HG03039 (cell line): ENCODE results near the gene UGT2B28.
"Not testable (repeated sequence)": the region's sequence is repeated elsewhere in the genome, so short reads cannot be mapped to it uniquely, and the experiment has no call there.

ENCODE experiments used
- ATAC-seq: cut with Tn5 transposase; IDR thresholded peaks from one replicate; pipeline ENCODE4 v1.9.1; 2021; ENCODE audit warnings: mild to moderate bottlenecking, moderate library complexity; ENCODE audit not compliant: unreplicated experiment

UGT2B28 gene

DNA sequence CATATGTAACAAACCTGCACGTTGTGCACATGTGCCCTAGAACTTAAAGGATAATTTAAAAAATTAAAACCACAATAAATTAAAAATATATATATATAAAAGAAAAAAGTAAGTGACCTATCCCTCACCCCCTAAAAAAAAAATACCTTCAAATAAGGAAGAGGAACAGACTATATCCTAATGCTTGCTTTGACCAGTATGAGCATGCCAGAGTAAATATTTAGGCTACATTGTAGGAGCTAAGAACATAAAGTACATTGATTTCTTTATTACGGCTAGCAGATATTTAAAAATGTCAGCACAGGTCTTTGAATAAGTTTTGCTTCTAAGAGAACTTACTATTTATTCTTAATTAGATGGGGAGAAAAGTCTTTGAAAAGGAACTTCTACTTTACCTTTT lies 62.8 kb downstream of the UGT2B28 start:
- ATAC-seq: not testable (repeated sequence)

DNA sequence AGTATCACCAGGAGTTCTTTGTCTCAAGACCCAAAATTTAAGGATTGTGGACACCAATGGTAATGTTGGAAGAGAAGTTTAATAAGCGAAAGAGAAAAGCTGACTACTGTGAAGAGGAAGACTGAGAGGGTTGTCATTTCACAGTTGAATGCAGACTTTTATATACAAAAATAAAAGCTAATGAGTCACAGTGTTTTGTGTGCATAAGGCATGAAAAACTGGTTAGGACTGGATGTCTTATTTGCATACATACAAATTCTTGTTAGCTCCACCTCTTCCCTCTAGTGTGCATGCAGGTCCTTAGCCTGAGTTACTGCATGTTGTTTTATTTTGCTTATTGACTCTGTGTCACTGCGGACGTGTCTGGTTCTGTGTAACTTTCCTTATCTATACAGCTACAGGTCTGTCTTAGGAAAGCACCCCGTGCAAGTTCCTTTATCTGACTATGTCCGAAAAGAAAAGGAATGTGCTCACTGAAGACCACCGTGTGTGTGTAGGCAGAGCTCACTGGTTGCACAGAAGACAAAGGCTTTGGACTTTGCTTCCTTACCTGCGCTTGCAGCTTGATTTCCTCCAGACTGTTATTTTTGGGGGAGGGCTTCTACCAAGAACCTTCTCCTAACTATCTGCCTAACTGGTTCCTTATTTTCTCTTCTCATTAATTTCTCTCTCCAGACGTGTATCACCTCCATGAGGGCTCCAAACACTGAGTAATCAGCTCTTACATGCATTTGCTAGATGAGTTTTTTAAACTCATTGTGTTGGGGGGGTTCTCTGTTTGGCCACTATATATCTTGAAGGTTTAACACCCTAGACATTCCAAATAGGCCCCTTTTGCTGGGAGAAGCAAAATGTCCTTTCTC lies 63.5 kb downstream of the UGT2B28 start:
- not testable (repeated sequence) for ATAC-seq
